ENCODE data around the gene RIN2. TPM values are rescaled to one million over a fixed set of nuclear protein-coding genes. Genes with fewer than 3 reads are reported as not detected.

Gene RIN2
- total RNA-seq, 2 experiments from 2014 or later, result 0.17 to 0.33 TPM

DNA sequence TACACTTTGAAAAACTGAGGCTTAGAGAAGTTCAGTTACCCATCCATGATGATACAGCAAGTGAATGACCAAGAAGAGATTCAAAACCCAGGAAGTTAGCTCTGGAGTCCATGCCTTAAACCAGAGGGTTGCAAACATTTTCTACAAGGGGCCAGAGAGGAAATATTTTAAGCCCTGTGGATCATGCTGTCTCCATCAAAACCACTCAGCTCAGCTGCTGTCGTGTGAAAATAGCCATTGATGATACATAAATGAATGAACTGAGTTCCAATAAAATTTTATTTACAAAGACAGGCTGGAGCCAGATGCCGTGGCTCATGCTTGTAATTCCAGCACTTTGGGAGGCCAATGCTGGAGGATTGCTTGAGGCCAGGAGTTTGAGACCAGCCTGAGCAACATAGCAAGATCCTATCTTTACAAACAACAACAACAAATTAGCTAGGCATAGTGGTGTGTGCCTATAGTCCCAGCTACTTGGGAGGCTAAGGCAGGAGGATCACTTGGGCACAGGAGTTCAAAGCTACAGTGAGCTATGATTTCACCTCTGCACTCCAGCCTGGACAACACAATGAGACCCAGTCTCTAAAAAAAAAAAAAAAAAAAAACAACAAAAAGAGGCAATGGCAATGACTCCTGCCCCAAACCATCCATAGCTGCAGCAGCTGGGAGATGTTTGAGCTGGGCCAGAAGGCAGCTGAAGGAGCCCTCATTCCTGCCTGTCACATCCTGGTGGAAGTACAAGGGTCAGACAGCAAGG lies 44.1 kb upstream of the RIN2 start:
- H3K4me3 Mint-ChIP-seq, result no peak overlapping the region
- H3K36me3 Mint-ChIP-seq (ENCODE audit: low read depth), result no peaks in the 10 kb centered on the region
- Histone ChIP-seq H3K36me3 (ENCODE audit: insufficient read depth, low read length) (no peaks in the 10 kb centered on the region), H3K4me3 (ENCODE audit: low read length) (no peak overlapping the region), H3K27me3 (ENCODE audit: control insufficient read depth in 1 of 2, insufficient read depth in 2 of 2, low read length in 2 of 2) (no peaks in the 10 kb centered on the region), H3K4me1 (ENCODE audit: insufficient read depth, low read length) (no peaks in the 10 kb centered on the region), H3K9me3 (ENCODE audit: control insufficient read depth in 1 of 2, insufficient read depth in 1 of 2, low read length in 2 of 2) (peaks cover 17 to 26% of the 10 kb centered on the region in 2 experiments), H3K27ac (ENCODE audit: low read depth in 1 of 2, low read length in 2 of 2) (no peak overlapping the region)
- intact Hi-C loops (cut with DNase I, micrococcal nuclease), result no loop called here
- TF ChIP-seq, protein P1, sequence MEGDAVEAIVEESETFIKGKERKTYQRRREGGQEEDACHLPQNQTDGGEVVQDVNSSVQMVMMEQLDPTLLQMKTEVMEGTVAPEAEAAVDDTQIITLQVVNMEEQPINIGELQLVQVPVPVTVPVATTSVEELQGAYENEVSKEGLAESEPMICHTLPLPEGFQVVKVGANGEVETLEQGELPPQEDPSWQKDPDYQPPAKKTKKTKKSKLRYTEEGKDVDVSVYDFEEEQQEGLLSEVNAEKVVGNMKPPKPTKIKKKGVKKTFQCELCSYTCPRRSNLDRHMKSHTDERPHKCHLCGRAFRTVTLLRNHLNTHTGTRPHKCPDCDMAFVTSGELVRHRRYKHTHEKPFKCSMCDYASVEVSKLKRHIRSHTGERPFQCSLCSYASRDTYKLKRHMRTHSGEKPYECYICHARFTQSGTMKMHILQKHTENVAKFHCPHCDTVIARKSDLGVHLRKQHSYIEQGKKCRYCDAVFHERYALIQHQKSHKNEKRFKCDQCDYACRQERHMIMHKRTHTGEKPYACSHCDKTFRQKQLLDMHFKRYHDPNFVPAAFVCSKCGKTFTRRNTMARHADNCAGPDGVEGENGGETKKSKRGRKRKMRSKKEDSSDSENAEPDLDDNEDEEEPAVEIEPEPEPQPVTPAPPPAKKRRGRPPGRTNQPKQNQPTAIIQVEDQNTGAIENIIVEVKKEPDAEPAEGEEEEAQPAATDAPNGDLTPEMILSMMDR (IDR thresholded peaks at IDR 0.05), result no peak
- ChIA-PET CTCF (no interaction called here), POLR2A (no interaction called here)
- no peak overlapping the region for H3K27ac Mint-ChIP-seq
- peaks cover 11% of the 10 kb centered on the region for H3K27me3 Mint-ChIP-seq
- no peaks in the 10 kb centered on the region for H3K4me1 Mint-ChIP-seq (ENCODE audit: low read depth)
- no peak for DNase-seq
- H3K9me3 Mint-ChIP-seq, result peaks cover 2% of the 10 kb centered on the region
- ATAC-seq (ENCODE audit: poor library complexity), result no peak

DNA sequence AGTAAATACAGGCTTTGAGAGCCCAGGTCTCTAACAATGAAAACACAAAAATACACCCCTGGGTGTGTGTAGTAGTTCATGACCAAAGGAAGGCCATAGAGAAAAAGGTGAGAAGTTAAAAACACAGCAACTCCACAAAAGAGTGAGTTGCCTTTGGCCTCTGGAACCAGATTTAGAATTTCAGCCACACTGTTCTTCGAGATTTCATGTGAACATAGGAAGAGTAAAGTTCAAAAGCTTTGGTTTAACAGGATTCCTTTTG lies 43.5 kb upstream of the RIN2 start:
- peaks cover 2% of the 10 kb centered on the region for H3K9me3 Mint-ChIP-seq
- TF ChIP-seq, protein P1 (IDR thresholded peaks at IDR 0.05), result no peak
- no peaks in the 10 kb centered on the region for H3K27me3 ChIP-seq (ENCODE audit: control insufficient read depth in 1 of 2, insufficient read depth in 2 of 2, low read length in 2 of 2)
- no peaks in the 10 kb centered on the region for H3K4me1 ChIP-seq (ENCODE audit: insufficient read depth, low read length)
- H3K36me3 Mint-ChIP-seq (ENCODE audit: low read depth), result no peaks in the 10 kb centered on the region
- no peaks in the 10 kb centered on the region for H3K4me1 Mint-ChIP-seq (ENCODE audit: low read depth)
- intact Hi-C loops (cut with DNase I, micrococcal nuclease), result no loop called here
- H3K4me3 ChIP-seq (ENCODE audit: low read length), result no peak overlapping the region
- POLR2A ChIA-PET, result no interaction called here
- no peak overlapping the region for H3K4me3 Mint-ChIP-seq
- no peaks in the 10 kb centered on the region for H3K36me3 ChIP-seq (ENCODE audit: insufficient read depth, low read length)
- DNase-seq (no peak), ATAC-seq (ENCODE audit: poor library complexity) (no peak)
- H3K9me3 ChIP-seq (ENCODE audit: control insufficient read depth in 1 of 2, insufficient read depth in 1 of 2, low read length in 2 of 2), result peaks cover 17 to 26% of the 10 kb centered on the region in 2 experiments
- no peak overlapping the region for H3K27ac ChIP-seq (ENCODE audit: low read depth in 1 of 2, low read length in 2 of 2)
- H3K27me3 Mint-ChIP-seq, result peaks cover 11% of the 10 kb centered on the region
- CTCF ChIA-PET, result no interaction called here
- no peak overlapping the region for H3K27ac Mint-ChIP-seq

DNA sequence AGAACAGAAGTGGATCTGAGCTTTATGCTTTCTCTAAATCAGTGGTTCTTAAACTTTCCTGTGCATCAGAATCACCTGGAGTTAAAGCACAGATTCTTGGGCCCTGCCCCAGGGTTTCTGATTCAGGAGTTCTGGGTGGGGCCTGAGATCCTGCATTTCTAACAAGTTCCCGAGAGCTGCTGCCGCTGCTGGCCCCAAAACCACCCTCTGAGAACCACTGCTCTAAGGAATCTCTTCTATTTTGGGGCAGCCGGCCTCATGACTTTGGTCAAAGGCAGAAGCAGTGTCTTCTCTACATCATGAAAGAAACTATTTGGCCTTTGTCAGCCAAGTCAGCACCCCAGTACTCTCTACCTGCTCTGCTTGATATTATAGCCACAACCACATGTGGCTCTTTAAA lies 42.1 kb upstream of the RIN2 start:
- H3K9me3 Mint-ChIP-seq, result peaks cover 2% of the 10 kb centered on the region
- no peak overlapping the region for H3K4me3 Mint-ChIP-seq
- Histone ChIP-seq H3K27ac (ENCODE audit: low read depth in 1 of 2, low read length in 2 of 2) (no peak overlapping the region), H3K27me3 (ENCODE audit: control insufficient read depth in 1 of 2, insufficient read depth in 2 of 2, low read length in 2 of 2) (no peaks in the 10 kb centered on the region), H3K36me3 (ENCODE audit: insufficient read depth, low read length) (no peaks in the 10 kb centered on the region), H3K4me1 (ENCODE audit: insufficient read depth, low read length) (no peaks in the 10 kb centered on the region), H3K4me3 (ENCODE audit: low read length) (no peak overlapping the region), H3K9me3 (ENCODE audit: control insufficient read depth in 1 of 2, insufficient read depth in 1 of 2, low read length in 2 of 2) (peaks cover 17 to 26% of the 10 kb centered on the region in 2 experiments)
- H3K36me3 Mint-ChIP-seq (ENCODE audit: low read depth), result no peaks in the 10 kb centered on the region
- peaks cover 9% of the 10 kb centered on the region for H3K27me3 Mint-ChIP-seq
- CTCF ChIA-PET, result no interaction called here
- ATAC-seq (ENCODE audit: poor library complexity) (no peak), DNase-seq (no peak)
- POLR2A ChIA-PET, result no interaction called here
- no peak overlapping the region for H3K27ac Mint-ChIP-seq
- intact Hi-C loops (cut with DNase I, micrococcal nuclease), result no loop called here
- H3K4me1 Mint-ChIP-seq (ENCODE audit: low read depth), result no peaks in the 10 kb centered on the region
- TF ChIP-seq, protein P1 (IDR thresholded peaks at IDR 0.05), result no peak

All from CD4-positive, alpha-beta T cell (primary cell).